Panc1 (cell line): ENCODE data around the gene RPGR. TPM values are rescaled to one million over a fixed set of nuclear protein-coding genes. Genes with fewer than 3 reads are reported as not detected.

Experiments
- ATAC-seq: fragments of 200-7000 bp; cut with Tn5 transposase; 2 replicates; pipeline ENCODE4 v1.9.1; 2020; ENCODE audit warnings: mild to moderate bottlenecking, moderate library complexity
- BruUV-seq: library from RNA; stranded (reverse); fragments of 400-500 nt; replicated peaks from 2 replicates; lab custom pipeline; 2021; lab: Mats Ljungman, UMichigan
- CTCF ChIA-PET: fragments of 300-600 bp; sonication (Branson Sonifier 250); formaldehyde crosslinking; loops from one replicate; lab custom pipeline; 2022; ENCODE audit warnings: antibody characterized with exemption; lab: Charles Lee
- POLR2A ChIA-PET: fragments of 300-600 bp; sonication (Branson Sonifier 250); formaldehyde crosslinking; loops from one replicate; lab custom pipeline; 2022; ENCODE audit warnings: antibody characterized with exemption; lab: Charles Lee
- DNase-seq: peaks from one replicate; pipeline ENCODE4 v3.0.0-alpha.2; 2010; ENCODE audit warnings: low read depth, low spot score
- H3K27ac ChIP-seq: 2 replicates; pipeline ENCODE4 v1.5.1; 2011; ENCODE audit warnings: mild to moderate bottlenecking, low read length, inconsistent platforms
- H3K27me3 ChIP-seq: fragments of 200-500 bp; sonication (Bioruptor generic); 2 replicates; pipeline ENCODE4 v1.6.0; 2014; ENCODE audit warnings: low read length, inconsistent platforms; ENCODE audit not compliant: control insufficient read depth, insufficient read depth
- H3K36me3 ChIP-seq: fragments of 200-500 bp; sonication (Bioruptor generic); 2 replicates; pipeline ENCODE4 v1.5.1; 2014; ENCODE audit warnings: inconsistent platforms, mild to moderate bottlenecking, low read length, moderate library complexity; ENCODE audit not compliant: control insufficient read depth, insufficient read depth
- H3K4me1 ChIP-seq: 2 replicates; pipeline ENCODE4 v1.5.1; 2011; ENCODE audit warnings: inconsistent platforms, mild to moderate bottlenecking, low read length, moderate library complexity; ENCODE audit not compliant: control insufficient read depth, insufficient read depth
- H3K4me3 ChIP-seq, 2 experiments: 2 replicates each; pipeline ENCODE4 v1.5.1; 2011 to 2012; ENCODE audit warnings: low read depth in 2 of 2, low read length in 2 of 2, mild to moderate bottlenecking in 2 of 2, inconsistent platforms in 1 of 2, moderate library complexity in 1 of 2
- H3K9me3 ChIP-seq: fragments of 200-500 bp; sonication (Bioruptor generic); 2 replicates; pipeline ENCODE4 v1.5.1; 2014; ENCODE audit warnings: low read depth, mild to moderate bottlenecking, inconsistent platforms, low read length, moderate library complexity; ENCODE audit not compliant: control insufficient read depth, insufficient read depth
- POLR2AphosphoS5 ChIP-seq: IDR thresholded peaks from 2 replicates; pipeline ENCODE4 v1.6.1; 2012; ENCODE audit warnings: mild to moderate bottlenecking, low read depth, low read length, moderate library complexity
- SIN3A ChIP-seq: IDR thresholded peaks from 2 replicates; pipeline ENCODE4 v1.6.1; 2012; ENCODE audit warnings: low read depth, mild to moderate bottlenecking, low read length, moderate library complexity, borderline replicate concordance; ENCODE audit not compliant: insufficient read depth
- TCF7L2 ChIP-seq: IDR thresholded peaks from 2 replicates; pipeline ENCODE4 v1.6.1; 2011; ENCODE audit warnings: mild to moderate bottlenecking, low read depth, low read length, inconsistent platforms
- in situ Hi-C: cut with HindIII; loops from 2 replicates; pipeline ENCODE4 v1.10.0; 2016; ENCODE audit warnings: low sequenced_read_pairs, low pct_unique_long_range_greater_than_20kb
- intact Hi-C: fragments of 100-400 bp; cut with micrococcal nuclease; formaldehyde crosslinking; loops from one replicate; pipeline ENCODE4 v1.10.0; 2022; ENCODE audit not compliant: unreplicated experiment
- total RNA-seq: library from RNA; stranded (reverse); gene quantifications from one replicate; pipeline ENCODE4 v1.2.1, GENCODE V29; 2021; ENCODE audit not compliant: unreplicated experiment
- TF ChIP-seq, protein P1 (sequence below): fragments of 450-650 bp; IDR thresholded peaks from 2 replicates; pipeline ENCODE4 v1.5.1; 2017; ENCODE audit warnings: mild to moderate bottlenecking
- TF ChIP-seq, protein P2 (sequence below), 2 experiments: IDR thresholded peaks; 2 replicates each; pipeline ENCODE4 v1.6.1; 2011 to 2012; ENCODE audit warnings: low read depth in 2 of 2, control low read depth in 1 of 2, low read length in 1 of 2, mild to moderate bottlenecking in 1 of 2, moderate library complexity in 1 of 2; ENCODE audit not compliant: insufficient read depth in 1 of 2

The RPGR gene
- total RNA-seq, 1 experiment from 2014 or later = 4.0 TPM

DNA sequence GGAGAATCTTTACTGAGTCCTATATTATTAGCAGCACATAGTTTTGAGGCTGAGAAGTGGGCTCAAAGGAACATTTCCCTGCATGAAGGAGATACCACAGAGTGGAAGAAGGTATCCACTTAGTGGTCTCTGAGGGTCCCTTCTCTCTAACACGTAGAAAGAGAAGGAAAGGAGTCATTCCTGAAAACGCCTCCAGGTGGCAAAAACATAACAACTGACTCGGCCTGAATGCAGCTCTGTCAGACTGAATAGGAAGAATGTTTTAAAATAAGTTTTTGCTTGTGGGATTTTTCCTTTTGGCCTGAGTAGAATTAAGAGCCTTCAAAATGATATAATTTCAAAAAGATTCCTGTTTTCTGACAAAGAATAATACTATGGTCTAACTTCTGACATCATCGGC lies 23.3 kb downstream of the RPGR start:
- no peak for ATAC-seq
- BruUV-seq = no TSS peak
- intact Hi-C loops (loop anchor here (10.0 kb wide), 1 partner anchor 109 kb away; no protein-coding TSS in a partner anchor), in situ Hi-C loops (no loop called here)
- Histone ChIP-seq H3K4me3 (no peak overlapping the region), H3K27me3 (no peaks in the 10 kb centered on the region), H3K4me1 (no peaks in the 10 kb centered on the region), H3K9me3 (no peaks in the 10 kb centered on the region), H3K36me3 (no peaks in the 10 kb centered on the region), H3K27ac (no peak overlapping the region)
- POLR2A ChIA-PET = no interaction called here
- TF ChIP-seq, protein P1, sequence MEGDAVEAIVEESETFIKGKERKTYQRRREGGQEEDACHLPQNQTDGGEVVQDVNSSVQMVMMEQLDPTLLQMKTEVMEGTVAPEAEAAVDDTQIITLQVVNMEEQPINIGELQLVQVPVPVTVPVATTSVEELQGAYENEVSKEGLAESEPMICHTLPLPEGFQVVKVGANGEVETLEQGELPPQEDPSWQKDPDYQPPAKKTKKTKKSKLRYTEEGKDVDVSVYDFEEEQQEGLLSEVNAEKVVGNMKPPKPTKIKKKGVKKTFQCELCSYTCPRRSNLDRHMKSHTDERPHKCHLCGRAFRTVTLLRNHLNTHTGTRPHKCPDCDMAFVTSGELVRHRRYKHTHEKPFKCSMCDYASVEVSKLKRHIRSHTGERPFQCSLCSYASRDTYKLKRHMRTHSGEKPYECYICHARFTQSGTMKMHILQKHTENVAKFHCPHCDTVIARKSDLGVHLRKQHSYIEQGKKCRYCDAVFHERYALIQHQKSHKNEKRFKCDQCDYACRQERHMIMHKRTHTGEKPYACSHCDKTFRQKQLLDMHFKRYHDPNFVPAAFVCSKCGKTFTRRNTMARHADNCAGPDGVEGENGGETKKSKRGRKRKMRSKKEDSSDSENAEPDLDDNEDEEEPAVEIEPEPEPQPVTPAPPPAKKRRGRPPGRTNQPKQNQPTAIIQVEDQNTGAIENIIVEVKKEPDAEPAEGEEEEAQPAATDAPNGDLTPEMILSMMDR = peak; percentile 43; the same call in 1 of the 2 replicates
- TF ChIP-seq SIN3A = no peak
- CTCF ChIA-PET = no interaction called here
- DNase-seq = no peak

DNA sequence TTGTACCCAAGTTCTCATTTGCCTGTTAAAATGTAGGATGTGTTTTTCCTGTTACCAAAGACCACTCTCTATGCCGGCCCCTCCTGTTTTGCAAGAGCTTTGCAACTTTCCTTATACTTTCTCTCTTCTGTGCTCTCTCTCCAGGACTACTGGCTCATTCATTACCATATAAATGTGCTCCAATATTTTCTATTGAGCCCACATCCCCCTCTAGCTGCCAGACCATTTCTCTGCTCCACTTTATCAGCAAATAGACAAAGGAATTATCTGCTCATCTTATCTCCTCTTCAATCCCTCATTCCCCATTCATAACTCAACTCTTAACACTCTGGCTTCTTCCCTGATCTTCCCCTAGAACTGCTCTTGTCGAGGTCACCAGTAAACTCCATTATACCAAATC lies 33.6 kb downstream of the RPGR start:
- intact Hi-C loops = no loop called here
- in situ Hi-C loops = no loop called here

More for the DNA sequence above, 33.6 kb downstream of the RPGR start:
- Histone ChIP-seq H3K9me3 (no peaks in the 10 kb centered on the region), H3K27me3 (no peaks in the 10 kb centered on the region), H3K36me3 (no peaks in the 10 kb centered on the region), H3K27ac (no peak overlapping the region), H3K4me3 (no peak overlapping the region), H3K4me1 (no peaks in the 10 kb centered on the region)
- ATAC-seq = no peak
- ChIA-PET POLR2A (no interaction called here), CTCF (no interaction called here)
- BruUV-seq = no TSS peak
- no peak for DNase-seq
- TF ChIP-seq, protein P2, sequence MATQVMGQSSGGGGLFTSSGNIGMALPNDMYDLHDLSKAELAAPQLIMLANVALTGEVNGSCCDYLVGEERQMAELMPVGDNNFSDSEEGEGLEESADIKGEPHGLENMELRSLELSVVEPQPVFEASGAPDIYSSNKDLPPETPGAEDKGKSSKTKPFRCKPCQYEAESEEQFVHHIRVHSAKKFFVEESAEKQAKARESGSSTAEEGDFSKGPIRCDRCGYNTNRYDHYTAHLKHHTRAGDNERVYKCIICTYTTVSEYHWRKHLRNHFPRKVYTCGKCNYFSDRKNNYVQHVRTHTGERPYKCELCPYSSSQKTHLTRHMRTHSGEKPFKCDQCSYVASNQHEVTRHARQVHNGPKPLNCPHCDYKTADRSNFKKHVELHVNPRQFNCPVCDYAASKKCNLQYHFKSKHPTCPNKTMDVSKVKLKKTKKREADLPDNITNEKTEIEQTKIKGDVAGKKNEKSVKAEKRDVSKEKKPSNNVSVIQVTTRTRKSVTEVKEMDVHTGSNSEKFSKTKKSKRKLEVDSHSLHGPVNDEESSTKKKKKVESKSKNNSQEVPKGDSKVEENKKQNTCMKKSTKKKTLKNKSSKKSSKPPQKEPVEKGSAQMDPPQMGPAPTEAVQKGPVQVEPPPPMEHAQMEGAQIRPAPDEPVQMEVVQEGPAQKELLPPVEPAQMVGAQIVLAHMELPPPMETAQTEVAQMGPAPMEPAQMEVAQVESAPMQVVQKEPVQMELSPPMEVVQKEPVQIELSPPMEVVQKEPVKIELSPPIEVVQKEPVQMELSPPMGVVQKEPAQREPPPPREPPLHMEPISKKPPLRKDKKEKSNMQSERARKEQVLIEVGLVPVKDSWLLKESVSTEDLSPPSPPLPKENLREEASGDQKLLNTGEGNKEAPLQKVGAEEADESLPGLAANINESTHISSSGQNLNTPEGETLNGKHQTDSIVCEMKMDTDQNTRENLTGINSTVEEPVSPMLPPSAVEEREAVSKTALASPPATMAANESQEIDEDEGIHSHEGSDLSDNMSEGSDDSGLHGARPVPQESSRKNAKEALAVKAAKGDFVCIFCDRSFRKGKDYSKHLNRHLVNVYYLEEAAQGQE (IDR thresholded peaks at IDR 0.05; ENCODE audit: insufficient read depth in 1 of 2, low read depth in 2 of 2, low read length in 1 of 2) = no peak
- no peak for TF ChIP-seq TCF7L2
- TF ChIP-seq POLR2AphosphoS5 = no peak
- no peak for TF ChIP-seq SIN3A
- TF ChIP-seq, protein P1 = no peak
